GM12891 (cell line): ENCODE measurements around the gene CYP2A7.

Experiments
- POLR2A ChIP-seq: IDR thresholded peaks from 2 replicates; pipeline ENCODE4 v1.6.1; 2011; ENCODE audit warnings: low read depth, low read length, control low read depth
- POLR2AphosphoS5 ChIP-seq: IDR thresholded peaks from 2 replicates; pipeline ENCODE4 v1.6.1; 2011; ENCODE audit warnings: low read depth, low read length, control low read depth
- SPI1 ChIP-seq: IDR thresholded peaks from 2 replicates; pipeline ENCODE4 v1.6.1; 2011; ENCODE audit warnings: low read depth, low read length, control low read depth
- TAF1 ChIP-seq: IDR thresholded peaks from 2 replicates; pipeline ENCODE4 v1.6.1; 2011; ENCODE audit warnings: low read depth, low read length, control low read depth

- TF ChIP-seq POLR2A (no peak), POLR2AphosphoS5 (no peak), TAF1 (no peak), SPI1 (no peak)
Measured at GRCh38 chr19:40896418-40896796, 14.4 kb upstream of the CYP2A7 start.
